ENCODE measurements around the gene ATAD2B.

Gene ATAD2B

DNA sequence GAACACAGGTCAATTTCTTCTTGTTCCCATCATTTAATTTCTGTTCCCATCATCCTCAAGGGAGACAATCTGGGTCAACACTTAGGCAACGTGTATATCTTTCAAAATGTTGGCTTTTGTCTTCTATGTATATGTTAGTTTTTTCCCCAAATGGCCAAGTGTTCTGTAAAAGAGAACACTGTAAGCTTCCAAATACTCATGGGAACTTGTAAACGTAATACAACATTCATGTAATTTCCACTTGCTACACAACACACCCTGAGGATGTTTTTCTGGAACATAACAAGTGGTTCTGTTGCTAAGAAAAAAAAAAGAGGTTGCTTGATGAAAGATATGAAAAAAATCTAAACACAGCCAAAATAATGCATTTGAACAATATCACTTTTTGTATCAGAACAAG is 149.1 kb downstream of the ATAD2B start:
- no CpG with 5 or more reads among the region's 2 CpGs for WGBS, 2 donors (ENCODE audit: extremely low coverage in 2 of 2, insufficient read length in 2 of 2, insufficient replicate concordance in 1 of 2)
- H2AK5ac ChIP-seq (ENCODE audit: low read depth, low read length): no peak overlapping the region
- H2BK120ac ChIP-seq (ENCODE audit: low read depth, low read length): no peak overlapping the region
- H3K9ac ChIP-seq (ENCODE audit: low read depth, low read length, poor library complexity): no peak overlapping the region
- no peak overlapping the region for H3K4me3 ChIP-seq (ENCODE audit: low read length in 2 of 2)
- H3K27me3 ChIP-seq (ENCODE audit: control insufficient read depth in 3 of 3, insufficient read depth in 3 of 3, low read depth in 1 of 3, low read length in 3 of 3): no peaks in the 10 kb centered on the region
- no peak overlapping the region for H4K91ac ChIP-seq (ENCODE audit: low read depth, low read length, poor library complexity)
- H2AFZ ChIP-seq (ENCODE audit: low read length): no peak overlapping the region
- no peaks in the 10 kb centered on the region for H3K79me1 ChIP-seq (ENCODE audit: low read depth, low read length)
- no peak overlapping the region for H2BK12ac ChIP-seq (ENCODE audit: low read length)
- no peak overlapping the region for H3K18ac ChIP-seq (ENCODE audit: low read length)
- no peak for DNase-seq (ENCODE audit: low spot score)
- no peaks in the 10 kb centered on the region for H3K9me3 ChIP-seq (replicated peaks in 1 of 2; ENCODE audit: control insufficient read depth in 2 of 2, insufficient read depth in 1 of 2, low read depth in 1 of 2, low read length in 2 of 2)
- H3K14ac ChIP-seq (ENCODE audit: low read length): no peak overlapping the region
- H2BK15ac ChIP-seq (ENCODE audit: low read length): no peak overlapping the region
- H2BK5ac ChIP-seq (ENCODE audit: low read length): no peak overlapping the region
- no peak overlapping the region for H3K23ac ChIP-seq (ENCODE audit: low read depth, low read length, poor library complexity)
- no peak overlapping the region for H4K8ac ChIP-seq (ENCODE audit: low read depth, low read length)
- no peak overlapping the region for H3K27ac ChIP-seq (replicated peaks; ENCODE audit: low read length)
- H3K4me2 ChIP-seq (ENCODE audit: insufficient read depth, low read length, poor library complexity, severe bottlenecking): no peak overlapping the region
- peaks cover 0 to 74% of the 10 kb centered on the region in 2 donors for H3K36me3 ChIP-seq (replicated peaks in 1 of 2; ENCODE audit: control insufficient read depth in 2 of 2, insufficient read depth in 2 of 2, low read length in 2 of 2)
- no peak overlapping the region for H3K4ac ChIP-seq (ENCODE audit: low read length)
- no peaks in the 10 kb centered on the region for H3K4me1 ChIP-seq (ENCODE audit: control insufficient read depth in 2 of 2, insufficient read depth in 1 of 2, low read depth in 1 of 2, low read length in 2 of 2)

DNA sequence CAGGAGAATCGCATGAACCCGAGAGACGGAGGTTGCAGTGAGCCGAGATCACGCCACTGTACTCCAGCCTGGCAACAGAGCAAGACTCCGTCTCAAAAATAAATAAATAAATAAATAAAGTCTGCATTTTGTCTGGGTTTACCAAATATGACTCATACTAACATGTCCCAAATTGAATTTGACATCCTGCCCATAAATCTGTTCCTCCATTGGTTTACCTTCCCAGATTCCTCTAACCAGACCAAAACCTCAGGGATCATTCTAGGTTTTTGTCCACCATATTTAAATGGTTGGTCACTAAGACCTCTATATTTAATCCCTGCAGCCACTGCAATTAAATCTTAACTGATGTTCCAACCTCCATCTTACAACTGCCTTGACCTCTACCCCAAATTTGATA is 150.9 kb downstream of the ATAD2B start:
- DNase-seq (ENCODE audit: low spot score): no peak
- no peak overlapping the region for H3K9ac ChIP-seq (ENCODE audit: low read depth, low read length, poor library complexity)
- no peak overlapping the region for H4K8ac ChIP-seq (ENCODE audit: low read depth, low read length)
- no peak overlapping the region for H2BK5ac ChIP-seq (ENCODE audit: low read length)
- peaks cover 0 to 75% of the 10 kb centered on the region in 2 donors for H3K36me3 ChIP-seq (replicated peaks in 1 of 2; ENCODE audit: control insufficient read depth in 2 of 2, insufficient read depth in 2 of 2, low read length in 2 of 2)
- H3K14ac ChIP-seq (ENCODE audit: low read length): no peak overlapping the region
- no peak overlapping the region for H2BK12ac ChIP-seq (ENCODE audit: low read length)
- no peaks in the 10 kb centered on the region for H3K79me1 ChIP-seq (ENCODE audit: low read depth, low read length)
- no peak overlapping the region for H3K4me3 ChIP-seq (ENCODE audit: low read length in 2 of 2)
- H3K23ac ChIP-seq (ENCODE audit: low read depth, low read length, poor library complexity): no peak overlapping the region
- no peak overlapping the region for H3K27ac ChIP-seq (replicated peaks; ENCODE audit: low read length)
- H3K18ac ChIP-seq (ENCODE audit: low read length): no peak overlapping the region
- H2AK5ac ChIP-seq (ENCODE audit: low read depth, low read length): no peak overlapping the region
- no peak overlapping the region for H2BK15ac ChIP-seq (ENCODE audit: low read length)
- no peaks in the 10 kb centered on the region for H3K4me1 ChIP-seq (ENCODE audit: control insufficient read depth in 2 of 2, insufficient read depth in 1 of 2, low read depth in 1 of 2, low read length in 2 of 2)
- H4K91ac ChIP-seq (ENCODE audit: low read depth, low read length, poor library complexity): no peak overlapping the region
- H2BK120ac ChIP-seq (ENCODE audit: low read depth, low read length): no peak overlapping the region
- no peak overlapping the region for H3K4me2 ChIP-seq (ENCODE audit: insufficient read depth, low read length, poor library complexity, severe bottlenecking)
- no CpG with 5 or more reads among the region's 6 CpGs for WGBS, 2 donors (ENCODE audit: extremely low coverage in 2 of 2, insufficient read length in 2 of 2, insufficient replicate concordance in 1 of 2)
- peaks cover 3 to 9% of the 10 kb centered on the region in 2 donors for H3K9me3 ChIP-seq (replicated peaks in 1 of 2; ENCODE audit: control insufficient read depth in 2 of 2, insufficient read depth in 1 of 2, low read depth in 1 of 2, low read length in 2 of 2)
- H3K27me3 ChIP-seq (ENCODE audit: control insufficient read depth in 3 of 3, insufficient read depth in 3 of 3, low read depth in 1 of 3, low read length in 3 of 3): no peaks in the 10 kb centered on the region
- H2AFZ ChIP-seq (ENCODE audit: low read length): no peak overlapping the region
- H3K4ac ChIP-seq (ENCODE audit: low read length): no peak overlapping the region

DNA sequence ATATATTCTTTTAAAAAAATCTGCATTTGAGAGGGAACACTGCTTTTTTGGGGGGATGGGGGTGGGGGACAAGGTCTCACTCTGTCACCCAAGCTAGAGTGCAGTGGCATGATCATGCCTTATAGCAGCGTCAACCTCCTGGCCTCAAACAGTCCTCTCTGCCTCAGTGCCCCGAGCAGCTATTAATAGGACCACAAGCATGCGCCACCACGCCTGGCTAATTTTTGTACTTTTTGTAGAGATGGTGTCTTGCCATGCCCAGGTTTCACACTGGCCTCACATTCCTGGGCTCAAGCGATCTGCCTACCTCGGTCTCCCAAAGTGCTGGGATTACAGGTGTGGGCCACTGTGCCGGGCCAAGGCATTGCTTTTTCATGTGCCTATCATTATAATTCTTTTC is 154.2 kb downstream of the ATAD2B start:
- Histone ChIP-seq H3K4me1 (ENCODE audit: control insufficient read depth in 2 of 2, insufficient read depth in 1 of 2, low read depth in 1 of 2, low read length in 2 of 2) (no peaks in the 10 kb centered on the region), H2AK5ac (ENCODE audit: low read depth, low read length) (no peak overlapping the region), H3K9ac (ENCODE audit: low read depth, low read length, poor library complexity) (no peak overlapping the region), H2AFZ (ENCODE audit: low read length) (no peak overlapping the region), H3K27me3 (ENCODE audit: control insufficient read depth in 3 of 3, insufficient read depth in 3 of 3, low read depth in 1 of 3, low read length in 3 of 3) (no peaks in the 10 kb centered on the region), H2BK12ac (ENCODE audit: low read length) (no peak overlapping the region), H4K91ac (ENCODE audit: low read depth, low read length, poor library complexity) (no peak overlapping the region), H2BK15ac (ENCODE audit: low read length) (no peak overlapping the region), H3K18ac (ENCODE audit: low read length) (peak overlapping the region; percentile 28), H3K27ac (replicated peaks; ENCODE audit: low read length) (no peak overlapping the region), H3K9me3 (replicated peaks in 1 of 2; ENCODE audit: control insufficient read depth in 2 of 2, insufficient read depth in 1 of 2, low read depth in 1 of 2, low read length in 2 of 2) (peaks cover 3 to 13% of the 10 kb centered on the region in 2 donors), H3K14ac (ENCODE audit: low read length) (no peak overlapping the region), H4K8ac (ENCODE audit: low read depth, low read length) (no peak overlapping the region), H3K4me2 (ENCODE audit: insufficient read depth, low read length, poor library complexity, severe bottlenecking) (no peak overlapping the region), H3K36me3 (replicated peaks in 1 of 2; ENCODE audit: control insufficient read depth in 2 of 2, insufficient read depth in 2 of 2, low read length in 2 of 2) (peaks cover 0 to 65% of the 10 kb centered on the region in 2 donors), H3K23ac (ENCODE audit: low read depth, low read length, poor library complexity) (no peak overlapping the region), H2BK5ac (ENCODE audit: low read length) (no peak overlapping the region), H3K79me1 (ENCODE audit: low read depth, low read length) (no peaks in the 10 kb centered on the region), H3K4ac (ENCODE audit: low read length) (no peak overlapping the region), H2BK120ac (ENCODE audit: low read depth, low read length) (no peak overlapping the region), H3K4me3 (ENCODE audit: low read length in 2 of 2) (no peak overlapping the region)
- WGBS, 2 donors (ENCODE audit: extremely low coverage in 2 of 2, insufficient read length in 2 of 2, insufficient replicate concordance in 1 of 2): no CpG with 5 or more reads among the region's 7 CpGs
- no peak for DNase-seq (ENCODE audit: low spot score)

DNA sequence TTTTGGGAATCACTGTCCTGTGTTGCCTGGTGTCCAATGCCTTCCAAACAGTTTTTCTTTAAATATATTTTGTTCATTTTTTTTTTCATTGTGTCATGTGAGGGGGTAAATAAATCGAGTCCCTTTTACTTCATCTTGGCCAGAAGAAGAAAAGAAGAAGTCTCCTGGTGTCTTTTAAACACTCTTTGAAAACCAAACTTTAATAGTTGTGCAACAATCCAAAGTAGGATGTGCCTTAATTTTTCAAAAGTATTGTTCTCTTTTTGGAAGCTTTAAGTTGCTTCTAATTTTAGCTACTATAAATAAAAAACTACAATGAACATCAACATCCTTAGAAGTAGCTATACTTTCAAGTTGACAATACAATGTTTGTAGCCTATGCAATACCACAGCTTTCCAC is 154.9 kb downstream of the ATAD2B start:
- Histone ChIP-seq H2BK120ac (ENCODE audit: low read depth, low read length) (no peak overlapping the region), H3K4me1 (ENCODE audit: control insufficient read depth in 2 of 2, insufficient read depth in 1 of 2, low read depth in 1 of 2, low read length in 2 of 2) (no peaks in the 10 kb centered on the region), H2BK12ac (ENCODE audit: low read length) (no peak overlapping the region), H3K27me3 (ENCODE audit: control insufficient read depth in 3 of 3, insufficient read depth in 3 of 3, low read depth in 1 of 3, low read length in 3 of 3) (no peaks in the 10 kb centered on the region), H2AFZ (ENCODE audit: low read length) (no peak overlapping the region), H3K4me2 (ENCODE audit: insufficient read depth, low read length, poor library complexity, severe bottlenecking) (no peak overlapping the region), H2BK5ac (ENCODE audit: low read length) (no peak overlapping the region), H3K79me1 (ENCODE audit: low read depth, low read length) (no peaks in the 10 kb centered on the region), H3K9ac (ENCODE audit: low read depth, low read length, poor library complexity) (no peak overlapping the region), H3K23ac (ENCODE audit: low read depth, low read length, poor library complexity) (no peak overlapping the region), H3K36me3 (replicated peaks in 1 of 2; ENCODE audit: control insufficient read depth in 2 of 2, insufficient read depth in 2 of 2, low read length in 2 of 2) (peaks cover 0 to 62% of the 10 kb centered on the region in 2 donors), H3K4ac (ENCODE audit: low read length) (no peak overlapping the region), H2BK15ac (ENCODE audit: low read length) (no peak overlapping the region), H3K4me3 (ENCODE audit: low read length in 2 of 2) (no peak overlapping the region), H3K14ac (ENCODE audit: low read length) (no peak overlapping the region), H4K91ac (ENCODE audit: low read depth, low read length, poor library complexity) (no peak overlapping the region), H2AK5ac (ENCODE audit: low read depth, low read length) (no peak overlapping the region), H3K18ac (ENCODE audit: low read length) (no peak overlapping the region), H3K9me3 (replicated peaks in 1 of 2; ENCODE audit: control insufficient read depth in 2 of 2, insufficient read depth in 1 of 2, low read depth in 1 of 2, low read length in 2 of 2) (peaks cover 3 to 13% of the 10 kb centered on the region in 2 donors), H4K8ac (ENCODE audit: low read depth, low read length) (no peak overlapping the region), H3K27ac (replicated peaks; ENCODE audit: low read length) (no peak overlapping the region)
- no CpG with 5 or more reads among the region's 1 CpG for WGBS, 2 donors (ENCODE audit: extremely low coverage in 2 of 2, insufficient read length in 2 of 2, insufficient replicate concordance in 1 of 2)
- DNase-seq (ENCODE audit: low spot score): no peak

Measured in neuronal stem cell (in vitro differentiated cells).